H1 (cell line): ENCODE data around the gene HAS3. TPM values are rescaled to one million over a fixed set of nuclear protein-coding genes. Genes with fewer than 3 reads are reported as not detected.
A peak's percentile ranks its signal among the peaks of the same experiment; 100 is the strongest.

Source experiments
- CBX5 ChIP-seq: fragments of 300-800, 300-1000 bp; sonication (generic); IDR thresholded peaks from 2 replicates; pipeline ENCODE4 v1.7.1; 2016; ENCODE audit warnings: antibody characterized with exemption, low read length, low read depth
- CHD7 ChIP-seq: fragments of 300-600 bp; sonication (generic); IDR thresholded peaks from 2 replicates; pipeline ENCODE4 v1.7.1; 2012; ENCODE audit warnings: low read length, moderate library complexity, mild to moderate bottlenecking, inconsistent platforms; ENCODE audit not compliant: insufficient replicate concordance
- HDAC2 ChIP-seq, 2 experiments: fragments of 300-600 bp in 1 of 2; sonication (generic) in 1 of 2; IDR thresholded peaks; 2 replicates each; pipeline ENCODE4 v1.6.1; 2011 to 2012; ENCODE audit warnings: low read depth in 2 of 2, low read length in 2 of 2, mild to moderate bottlenecking in 2 of 2, moderate library complexity in 2 of 2, borderline replicate concordance in 1 of 2, inconsistent platforms in 1 of 2
- KDM1A ChIP-seq: fragments of 200-600, 300-600 bp; sonication (generic); IDR thresholded peaks from 2 replicates; pipeline ENCODE4 v1.7.1; 2016; ENCODE audit warnings: mild to moderate bottlenecking, low read length, borderline replicate concordance
- MAFK ChIP-seq: IDR thresholded peaks from 2 replicates; pipeline ENCODE4 v1.6.1; 2012; ENCODE audit warnings: low read depth, mild to moderate bottlenecking, improper control_type of control experiment, low read length
- PHF8 ChIP-seq: fragments of 200-600 bp; sonication (generic); conservative IDR thresholded peaks from 2 replicates; pipeline ENCODE4 v1.7.1; 2012; ENCODE audit warnings: low read depth, mild to moderate bottlenecking, inconsistent platforms, low read length, moderate library complexity
- POU5F1 ChIP-seq: IDR thresholded peaks from 2 replicates; pipeline ENCODE4 v1.6.1; 2011; ENCODE audit warnings: low read depth, mild to moderate bottlenecking, low read length, moderate library complexity
- RFX5 ChIP-seq: IDR thresholded peaks from 2 replicates; pipeline ENCODE4 v1.6.1; 2011; ENCODE audit warnings: low read depth, low read length, improper control_type of control experiment, borderline replicate concordance
- RXRA ChIP-seq: IDR thresholded peaks from 2 replicates; pipeline ENCODE4 v1.6.1; 2011; ENCODE audit warnings: low read depth, mild to moderate bottlenecking, low read length, moderate library complexity; ENCODE audit not compliant: insufficient read depth
- SP1 ChIP-seq: IDR thresholded peaks from 2 replicates; pipeline ENCODE4 v1.6.1; 2011; ENCODE audit warnings: low read depth, low read length
- TAF1 ChIP-seq: IDR thresholded peaks from 2 replicates; pipeline ENCODE4 v1.6.1; 2011; ENCODE audit warnings: mild to moderate bottlenecking, low read depth, low read length
- polyA plus RNA-seq, 7 experiments: library from polyadenylated mRNA; depleted of rRNA in 3 of 7; stranded (reverse) in 5 of 7; unstranded in 2 of 7; fragments of >200 nt in 5 of 7; fragments of 200-250 nt in 2 of 7; gene quantifications; 1 replicate in 5 of 7; 2 replicates in 1 of 7; 4 replicates in 1 of 7; pipeline versions ENCODE4 v1.2.1 to v1.2.3, GENCODE V29; 2011 to 2013; ENCODE audit warnings: missing spikeins in 2 of 7, mixed read lengths in 2 of 7
- total RNA-seq: library from RNA; stranded (reverse); fragmentation: NEBNext Ultra II Directional; extraction: Animal tissue kit (Norgen Biotek cat#: 25700); gene quantifications from 2 replicates; pipeline ENCODE4 v1.2.1, GENCODE V29; 2021

HAS3 gene
- total and polyA plus RNA-seq, 2 of the 8 experiments (the other 6 are each of a cell fraction or from before 2014, with no cell fraction given): 32.1 to 69.6 TPM

GRCh38 chr16:69131839-69132423, 26.5 kb downstream of the HAS3 start (continued):
- TF ChIP-seq TAF1 (no peak), HDAC2 (IDR thresholded peaks at IDR 0.05; ENCODE audit: borderline replicate concordance in 1 of 2, low read depth in 2 of 2, low read length in 2 of 2) (no peak), CBX5 (no peak), CHD7 (no peak), KDM1A (no peak), MAFK (no peak), PHF8 (peak; percentile 58; the same call in 1 of the 2 replicates), RXRA (no peak), RFX5 (no peak), POU5F1 (no peak), SP1 (no peak)
